GM18511 (cell line): Measurements from ENCODE around the gene ENOX1.

Source experiments
- ATAC-seq: cut with Tn5 transposase; IDR thresholded peaks from one replicate; pipeline ENCODE4 v1.9.1; 2021; ENCODE audit warnings: mild to moderate bottlenecking, moderate library complexity; ENCODE audit not compliant: unreplicated experiment

The ENOX1 gene

DNA sequence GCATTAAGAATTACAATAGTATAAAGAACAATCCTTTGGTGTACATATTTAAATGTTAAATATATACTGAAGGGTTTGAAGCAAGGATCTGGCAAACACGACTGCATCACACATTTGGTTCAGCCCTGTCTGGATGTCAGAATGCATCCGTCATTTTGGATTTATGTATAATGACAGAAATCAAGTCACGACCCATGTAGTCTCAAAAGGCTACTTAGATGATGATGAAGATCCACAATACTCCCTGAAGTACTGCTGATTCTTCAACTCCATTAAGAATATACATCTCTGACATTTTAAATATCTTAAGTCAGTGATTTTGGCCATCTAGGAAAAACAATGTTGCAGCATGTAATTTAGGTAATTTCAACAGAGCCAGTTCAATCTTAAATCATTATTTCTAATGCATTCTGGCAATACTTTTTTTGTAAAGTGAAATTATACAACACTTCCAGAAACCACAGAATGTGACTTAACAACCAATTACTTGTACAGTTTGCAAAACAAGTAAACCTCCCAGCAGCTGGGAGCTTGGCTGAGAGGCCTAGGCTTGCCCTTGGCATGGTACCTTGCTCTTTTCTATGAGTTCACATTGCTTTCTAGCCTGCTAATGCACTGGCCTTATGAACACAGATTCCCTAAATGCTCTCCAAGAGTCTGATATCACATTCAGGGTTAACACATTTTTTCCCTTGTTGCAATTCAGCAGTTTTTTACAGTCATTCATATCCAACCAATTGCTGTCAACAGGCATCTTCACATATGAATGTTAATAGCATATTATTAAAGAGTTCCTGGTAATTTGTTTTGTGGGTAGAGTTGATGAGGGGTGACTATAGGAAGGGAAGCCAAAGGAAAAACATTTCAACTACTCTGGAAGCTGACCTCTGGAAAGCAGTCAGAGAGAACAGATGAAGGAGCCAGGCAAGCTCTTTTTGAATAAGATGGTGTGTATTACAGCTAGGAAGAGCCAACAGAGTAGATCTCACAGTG lies 175.2 kb downstream of the ENOX1 start:
- no peak for ATAC-seq

DNA sequence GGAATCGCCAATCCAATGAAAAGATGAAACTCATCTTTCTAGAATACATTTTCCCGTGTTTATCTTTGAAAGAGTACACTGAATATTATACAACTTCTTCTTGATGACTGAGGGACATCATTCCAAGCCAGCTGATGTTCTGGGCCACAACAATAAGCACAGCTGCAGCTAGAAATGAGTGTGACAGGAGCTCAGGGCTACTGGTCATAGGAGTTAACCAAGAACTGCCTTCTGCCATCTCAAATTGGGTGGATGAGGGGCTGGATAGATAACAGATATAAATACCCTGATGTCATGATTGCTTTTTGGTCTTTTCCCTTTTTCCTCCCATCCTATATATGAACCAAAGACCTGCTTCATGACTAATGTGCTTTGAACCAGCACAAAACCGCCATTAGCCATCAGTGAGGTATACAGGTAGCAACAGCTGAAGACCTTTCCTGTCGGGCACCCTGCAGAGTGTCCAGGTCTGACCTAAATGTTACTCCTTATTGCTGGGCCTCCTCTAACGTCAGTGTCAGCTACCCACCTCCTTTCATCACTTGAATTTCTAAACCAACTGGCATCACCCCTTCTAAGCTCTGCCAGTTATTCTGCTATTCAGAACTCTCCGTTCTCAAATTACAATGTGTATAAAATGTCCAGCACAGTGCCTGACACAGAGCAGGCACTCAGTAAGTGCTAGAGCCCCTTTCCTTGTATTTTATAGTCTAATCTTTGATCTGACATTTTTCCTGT lies 178.2 kb downstream of the ENOX1 start:
- no peak for ATAC-seq

DNA sequence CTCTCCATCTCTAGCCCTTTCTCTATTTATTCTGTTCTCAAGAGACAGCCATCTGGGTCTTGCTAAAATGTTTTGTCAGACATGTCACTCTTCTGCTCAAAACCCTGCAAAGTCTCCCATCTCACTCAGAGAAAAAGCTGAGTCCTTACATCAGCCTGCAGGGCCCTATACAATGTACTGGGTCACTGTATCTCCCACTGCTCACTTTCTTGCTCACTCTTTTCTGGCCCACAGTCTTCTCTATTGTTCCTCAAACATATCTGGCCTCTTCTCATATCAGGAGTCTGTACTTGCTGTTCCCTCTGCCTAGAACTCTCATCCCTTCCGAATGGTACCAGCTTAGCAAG lies 189.2 kb downstream of the ENOX1 start:
- no peak for ATAC-seq

DNA sequence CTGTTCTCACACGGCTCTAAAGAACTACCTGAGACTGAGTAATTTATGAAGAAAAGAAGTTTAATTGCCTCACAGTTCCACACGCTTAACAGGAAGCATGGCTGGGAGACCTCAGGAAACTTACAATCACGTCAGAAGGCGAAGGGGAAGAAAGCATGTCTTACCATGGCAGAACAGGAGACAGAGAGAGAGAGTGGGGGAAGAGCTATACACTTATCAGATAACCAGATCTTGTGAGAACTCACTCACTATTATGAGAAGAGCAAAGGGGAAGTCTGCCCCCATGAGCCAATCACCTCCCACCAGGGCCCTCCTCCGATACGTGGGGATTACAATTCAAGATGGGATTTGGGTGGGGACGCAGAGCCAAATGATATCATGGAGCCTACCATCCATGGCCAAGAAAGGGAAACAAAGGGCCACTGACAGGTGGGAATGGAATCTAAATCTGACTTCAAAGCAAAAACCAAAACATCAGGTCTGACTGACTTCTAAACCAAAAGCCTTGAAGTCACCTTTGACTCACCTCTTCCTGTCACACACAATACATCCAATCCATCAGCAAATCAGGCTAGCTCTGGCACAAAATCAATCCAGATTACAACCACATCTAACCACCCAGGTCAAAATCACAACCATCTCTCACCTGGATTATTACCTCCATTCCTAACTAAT lies 189.7 kb downstream of the ENOX1 start:
- ATAC-seq = no peak

DNA sequence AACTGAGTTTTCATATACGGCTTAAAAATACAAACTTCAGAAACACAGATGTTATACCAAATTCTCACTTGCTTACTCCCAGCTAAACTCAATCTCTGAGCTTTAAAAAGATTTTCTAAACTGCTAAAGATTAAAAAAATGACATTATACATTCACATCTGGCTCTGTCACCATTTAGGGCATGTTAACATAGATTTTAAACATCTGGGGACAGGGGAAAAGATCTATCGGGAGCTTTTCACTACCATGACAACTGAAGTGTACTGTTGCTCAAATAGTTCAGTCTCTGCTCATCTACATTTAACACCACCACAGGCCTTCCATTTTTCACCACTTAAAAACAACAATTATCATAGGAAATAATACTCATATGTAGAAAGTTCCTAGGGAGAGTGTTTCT lies 190.8 kb downstream of the ENOX1 start:
- ATAC-seq = no peak

DNA sequence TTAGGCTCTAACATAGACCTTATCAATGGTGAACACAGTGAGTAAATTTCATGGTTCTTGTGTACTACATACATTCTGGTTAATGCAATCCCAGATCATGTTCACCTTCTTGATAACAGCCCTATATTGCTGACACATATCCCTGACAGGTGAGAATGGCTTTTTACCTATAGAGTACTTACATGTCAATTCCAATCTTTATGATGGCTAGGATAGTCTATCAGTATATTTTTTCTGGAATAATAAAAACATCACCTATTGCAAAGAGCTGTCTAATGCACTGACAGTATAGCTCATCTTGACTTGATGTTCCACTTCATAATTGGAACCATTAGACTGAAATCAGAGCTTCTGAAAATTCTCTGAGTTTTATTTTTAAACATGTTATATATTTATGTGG lies 199.4 kb downstream of the ENOX1 start:
- ATAC-seq = no peak

DNA sequence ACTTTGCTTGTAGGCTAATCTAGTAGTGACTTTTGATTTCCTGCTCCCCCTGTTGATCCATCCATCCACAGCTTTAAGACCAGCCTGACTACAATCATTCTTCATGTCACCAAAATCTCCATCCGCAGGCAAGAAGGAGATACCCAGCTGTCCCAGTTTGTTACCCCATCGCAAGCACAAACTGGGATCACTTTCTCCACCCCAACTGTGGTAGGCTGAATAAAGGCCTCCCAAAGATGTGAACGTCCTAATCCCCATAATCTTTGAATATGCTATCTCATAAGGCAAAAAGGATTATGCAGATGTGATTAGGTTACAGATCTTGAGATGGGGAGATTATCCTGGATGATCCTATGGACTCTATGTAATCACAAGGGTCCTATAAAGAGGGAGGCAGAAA lies 202.0 kb downstream of the ENOX1 start:
- no peak for ATAC-seq

DNA sequence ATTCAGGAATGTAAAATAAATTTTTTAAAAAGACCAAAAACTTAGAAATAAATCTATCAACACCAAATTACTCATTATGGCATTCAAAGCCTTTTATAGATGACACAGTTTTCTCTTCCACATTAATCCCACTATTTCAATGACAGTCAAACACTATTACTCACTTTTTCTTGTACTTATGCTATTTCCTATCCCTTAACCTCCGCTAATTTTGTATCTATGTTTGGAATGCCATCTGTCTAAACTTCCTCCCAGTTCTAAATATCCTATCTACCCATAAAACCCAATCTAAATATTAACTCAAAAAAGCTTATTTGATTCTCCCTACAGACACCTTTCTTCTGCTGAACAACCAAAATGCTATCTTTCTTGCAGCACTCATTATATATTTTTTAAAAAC lies 203.5 kb downstream of the ENOX1 start:
- ATAC-seq = no peak

DNA sequence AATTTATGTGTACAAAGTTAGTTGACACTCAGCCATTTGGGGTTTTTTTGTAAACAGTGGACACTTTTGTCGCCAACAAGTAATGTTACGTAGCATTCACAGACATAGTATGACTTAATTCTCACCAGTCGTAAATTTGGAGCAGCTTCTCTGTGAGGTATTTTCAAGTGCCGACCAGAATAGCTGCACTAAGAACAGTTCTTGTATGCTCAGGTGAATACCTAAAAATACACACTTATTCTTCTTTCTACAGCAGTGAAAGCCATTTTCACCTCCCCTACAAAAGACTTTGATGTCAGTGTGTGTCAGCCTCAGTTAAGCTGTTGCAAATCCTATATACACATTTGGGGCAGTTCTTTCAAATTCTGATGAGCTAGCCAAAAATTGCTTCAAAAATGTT lies 206.5 kb downstream of the ENOX1 start:
- ATAC-seq = no peak

DNA sequence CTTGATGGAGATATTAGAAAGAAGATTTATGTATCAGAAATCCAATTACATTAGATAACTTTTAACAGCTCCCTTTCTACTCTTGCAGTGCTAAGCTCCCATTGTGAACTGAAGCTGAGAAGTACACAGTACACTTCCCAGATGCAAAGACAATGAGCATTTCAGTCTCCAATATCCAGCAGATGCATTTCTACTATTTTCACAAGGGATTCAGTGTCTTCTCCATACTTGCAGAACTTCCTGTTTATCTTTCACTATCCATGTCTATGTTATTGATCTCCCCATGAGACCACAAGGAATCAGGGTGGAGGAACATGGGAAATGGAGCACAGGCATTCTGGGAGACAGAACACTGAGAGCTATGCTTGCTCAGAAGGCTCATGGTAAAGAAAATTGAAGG lies 207.5 kb downstream of the ENOX1 start:
- no peak for ATAC-seq

DNA sequence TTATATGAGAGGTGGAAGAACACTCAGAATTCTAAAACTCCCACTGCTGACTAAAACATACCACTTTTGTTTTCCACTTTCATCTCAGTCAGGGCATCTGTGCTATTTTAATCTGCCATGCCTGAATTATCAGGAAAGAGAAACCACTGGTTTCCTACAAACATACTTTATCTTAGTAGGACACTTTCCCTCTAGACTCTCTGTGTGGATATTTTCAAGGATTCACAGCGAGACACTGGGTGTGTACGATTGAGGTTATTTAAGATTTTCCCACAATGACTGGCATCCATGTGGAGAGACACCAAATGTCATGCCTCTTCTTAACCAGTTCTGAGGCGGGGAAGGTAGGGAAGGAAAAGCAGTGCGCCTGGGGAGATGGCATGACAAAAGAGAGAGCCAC lies 212.2 kb downstream of the ENOX1 start:
- no peak for ATAC-seq

DNA sequence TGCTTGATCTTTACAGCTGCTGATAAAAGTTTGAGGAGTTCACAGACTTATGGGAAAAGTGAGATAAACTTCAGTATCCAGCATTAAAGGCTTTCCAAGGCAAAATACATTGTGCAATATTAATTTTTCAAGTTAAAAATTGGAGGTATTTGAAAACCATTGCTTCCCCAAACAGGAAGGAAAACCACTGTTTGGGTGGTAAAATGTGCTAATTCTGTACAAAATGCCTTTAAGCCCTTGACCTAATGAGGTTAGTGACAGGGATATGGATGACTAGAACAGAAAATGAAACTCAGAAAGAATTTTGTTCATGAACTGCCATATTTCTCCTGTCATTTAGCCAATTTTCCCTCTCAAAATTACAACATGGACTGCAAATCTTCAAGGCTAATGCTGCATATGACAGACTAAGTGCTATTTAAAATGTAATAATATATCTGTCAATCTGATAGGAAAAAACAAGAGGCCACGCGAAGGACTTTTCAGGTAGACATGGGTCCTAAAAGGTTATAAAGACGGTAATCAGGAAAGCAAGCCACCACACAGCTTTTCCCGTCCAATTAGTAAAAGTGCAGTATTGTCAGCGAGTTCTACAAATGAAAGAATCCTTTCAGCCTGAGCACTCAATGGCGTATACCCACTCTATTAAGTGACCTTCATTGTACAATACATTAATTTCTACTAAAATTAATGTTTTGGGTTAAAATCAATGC lies 212.8 kb downstream of the ENOX1 start:
- no peak for ATAC-seq

DNA sequence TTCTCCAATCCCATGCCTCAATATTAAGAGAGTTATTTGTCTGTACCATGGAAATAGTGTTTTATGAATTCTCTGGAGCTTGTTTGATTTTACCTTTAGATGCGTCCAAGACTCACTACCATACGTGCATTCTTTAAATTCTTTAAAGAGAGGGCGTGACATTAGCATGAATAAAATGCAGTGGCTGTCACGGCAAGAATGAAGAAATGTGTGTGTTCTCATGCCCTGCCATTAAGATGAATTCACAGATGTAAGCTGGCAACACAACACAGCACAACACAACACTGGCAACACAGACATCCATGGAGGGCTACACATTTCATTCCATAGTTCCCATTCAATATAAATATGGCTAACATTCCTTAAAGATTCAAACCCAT lies 213.4 kb downstream of the ENOX1 start:
- no peak for ATAC-seq

DNA sequence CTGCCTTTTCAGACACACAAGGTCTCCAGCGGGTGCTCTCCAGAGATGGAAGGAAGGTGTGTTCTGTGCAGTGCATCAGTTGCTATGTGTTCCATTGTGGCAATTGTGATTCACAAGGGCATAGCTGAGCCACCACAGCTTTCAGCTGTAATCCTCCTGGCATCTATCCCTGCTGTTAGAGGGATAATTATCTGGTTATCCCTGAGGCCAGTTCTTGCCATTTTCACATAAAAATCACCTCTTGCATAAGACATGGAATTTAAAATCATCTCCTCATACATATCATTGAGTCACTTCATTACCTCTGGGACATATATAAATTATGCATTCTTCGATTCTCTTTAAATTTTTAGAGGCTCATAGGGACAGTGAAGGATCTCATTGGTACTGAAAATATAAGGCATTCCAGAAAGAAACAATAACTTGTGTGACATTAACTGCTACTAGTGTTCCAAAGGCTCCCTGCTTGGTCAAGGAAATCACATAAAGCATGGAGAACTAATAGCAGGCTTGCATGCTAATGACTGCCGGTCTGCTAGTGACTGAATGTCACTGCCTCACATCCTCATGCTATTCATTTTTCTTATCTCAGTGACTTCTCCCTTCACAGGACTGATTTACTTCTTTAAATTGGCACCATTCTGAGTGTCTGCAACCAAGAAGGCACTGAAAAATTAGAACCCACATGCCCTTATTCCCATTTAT lies 214.0 kb downstream of the ENOX1 start:
- no peak for ATAC-seq

DNA sequence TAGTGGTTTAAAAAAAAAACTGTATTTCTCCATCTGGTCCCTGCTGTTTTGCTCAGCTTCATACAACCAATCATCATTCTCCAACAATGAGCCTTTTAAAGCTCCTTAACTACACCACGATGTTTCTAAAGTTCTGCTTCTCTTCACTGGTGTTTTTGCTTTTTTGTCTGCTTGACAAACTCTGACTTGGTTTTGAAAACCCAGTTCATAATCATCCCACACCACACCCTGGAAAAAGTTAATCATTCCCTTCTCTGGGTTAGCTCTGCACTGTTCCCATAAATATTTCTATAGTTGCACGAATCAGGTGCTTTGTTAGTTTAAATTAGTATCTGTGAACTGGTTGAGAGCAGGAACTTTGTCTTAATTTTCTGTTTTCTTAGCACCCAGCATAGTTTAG lies 217.1 kb downstream of the ENOX1 start:
- ATAC-seq = no peak

DNA sequence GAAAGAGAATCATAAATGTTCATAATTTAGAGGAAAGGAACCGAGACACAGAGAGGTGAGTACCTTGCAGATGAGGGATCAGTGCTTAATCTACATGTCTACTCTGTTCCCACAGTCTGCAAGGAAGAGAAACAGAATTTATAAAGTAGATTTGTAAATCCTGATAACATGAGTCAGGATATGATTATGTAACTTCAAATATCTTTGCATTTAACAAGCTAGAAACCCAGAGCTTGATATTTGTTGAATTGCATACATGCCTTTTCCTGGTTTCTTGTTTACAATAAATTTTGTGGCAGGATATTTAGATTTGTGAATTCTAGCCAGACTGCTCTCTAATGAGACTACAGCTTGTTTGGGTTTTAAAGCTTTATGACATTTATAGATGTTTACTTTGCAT lies 219.2 kb downstream of the ENOX1 start:
- ATAC-seq = no peak

DNA sequence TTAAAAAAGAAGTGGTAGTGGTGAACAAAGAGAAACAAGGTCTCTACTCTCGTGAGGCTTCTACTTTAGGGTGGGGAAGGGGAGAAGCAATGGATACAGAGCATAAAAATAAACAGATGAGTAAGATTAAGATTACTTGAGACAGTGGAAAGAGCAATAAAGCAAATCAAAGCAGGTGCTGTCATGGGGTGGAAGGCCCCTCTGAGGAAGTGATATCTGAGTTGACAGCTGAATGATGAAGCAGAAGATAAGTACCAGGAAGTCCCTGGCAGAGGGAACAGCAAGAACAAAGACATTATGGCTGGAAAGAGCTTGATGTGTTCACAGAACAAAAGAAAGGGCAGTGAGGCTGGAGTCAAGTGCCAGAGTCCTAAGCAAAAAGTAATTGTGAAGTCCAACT lies 221.8 kb downstream of the ENOX1 start:
- ATAC-seq = no peak

DNA sequence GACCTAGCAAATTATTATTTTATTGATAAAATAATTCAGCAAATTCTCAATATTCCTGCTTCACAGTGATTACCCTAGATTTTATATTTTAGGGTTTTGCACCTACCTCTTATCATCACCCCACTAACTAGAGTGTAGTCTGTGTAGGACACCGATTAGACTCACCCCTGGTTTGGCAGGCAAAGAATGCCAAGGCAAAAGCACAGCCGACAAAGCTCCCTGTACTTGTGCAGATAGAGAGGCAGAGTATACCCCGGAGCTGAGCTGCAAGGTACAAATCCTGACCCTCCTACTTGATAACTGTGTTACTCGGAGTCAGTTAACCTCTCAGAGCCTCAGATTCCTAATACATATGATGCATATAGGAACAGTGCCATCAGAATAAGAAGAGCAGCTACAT lies 225.7 kb downstream of the ENOX1 start:
- ATAC-seq = no peak

DNA sequence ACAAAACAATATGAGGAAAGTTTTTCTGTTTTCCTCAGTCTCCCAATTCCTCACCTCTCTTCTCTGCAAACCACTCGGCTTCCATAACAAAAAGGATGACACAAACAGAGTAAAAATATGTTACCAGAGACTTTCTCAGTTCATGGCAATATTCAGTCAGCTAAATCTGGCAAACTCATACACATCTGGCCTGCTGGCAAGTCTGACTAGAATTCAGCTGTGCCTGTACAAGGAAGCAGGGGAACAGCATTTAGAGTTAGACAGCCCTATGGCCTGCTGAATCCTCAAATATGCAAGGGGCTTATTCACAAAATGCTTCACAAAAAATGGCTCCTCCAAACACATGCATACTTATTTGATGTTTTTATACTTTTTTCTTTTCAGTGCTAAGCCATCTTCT lies 227.8 kb downstream of the ENOX1 start:
- ATAC-seq = no peak

DNA sequence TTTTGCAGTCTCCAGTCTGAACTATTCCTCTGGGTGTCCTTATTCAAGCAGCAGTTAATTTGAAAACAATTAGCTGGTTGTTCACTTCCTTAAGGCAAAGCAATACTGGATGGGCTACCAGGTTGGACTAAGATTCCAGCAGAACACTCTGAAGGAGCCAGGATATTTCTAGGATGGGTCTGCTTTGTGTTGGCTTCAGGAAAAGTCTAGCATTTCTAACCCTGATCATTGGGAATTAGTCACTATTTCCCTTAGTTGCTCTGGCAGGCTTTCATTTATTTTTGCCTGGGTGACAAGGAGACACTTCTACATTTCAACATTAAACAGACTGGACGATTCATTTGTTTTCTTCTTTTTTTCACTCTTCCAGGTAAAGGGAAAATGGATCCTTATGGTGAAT lies 228.4 kb downstream of the ENOX1 start:
- ATAC-seq = no peak

DNA sequence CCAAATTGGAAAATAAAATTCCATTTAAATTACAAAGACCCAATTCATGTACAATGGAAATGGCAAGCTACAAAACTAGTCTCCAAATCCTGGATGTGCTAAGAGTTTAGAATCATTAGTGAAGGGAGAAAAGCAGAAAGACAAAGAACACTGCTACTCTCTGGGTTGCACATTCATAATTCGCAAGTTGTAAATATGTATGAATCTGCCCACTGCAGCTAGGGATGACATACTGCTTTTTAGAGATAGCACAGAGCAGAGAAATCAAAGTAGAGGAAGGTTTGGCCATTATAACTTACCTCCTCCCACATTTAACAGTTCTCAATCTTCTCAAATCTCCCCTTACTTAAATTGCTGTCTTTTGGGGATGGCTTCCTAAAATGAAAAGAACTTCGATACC lies 231.1 kb downstream of the ENOX1 start:
- no peak for ATAC-seq
